Skeletal muscle cell (primary cell): ENCODE measurements around the gene MAGEL2.

Experiments used
- DNase-seq: peaks from one replicate; pipeline ENCODE4 v3.0.0-alpha.2; 2010; ENCODE audit warnings: low read depth
- H3K4me3 ChIP-seq: 2 replicates; pipeline ENCODE4 v1.5.1; 2011; ENCODE audit warnings: low read depth, mild to moderate bottlenecking, control low read depth, low read length, moderate library complexity

The MAGEL2 gene

GRCh38 chr15:23647421-23648370 lies at the start of gene MAGEL2:
MAGEL2 (minus strand) TSS chr15:23647867; CDS start chr15:23647742, 125 bp downstream.
- H3K4me3 ChIP-seq = peak within 1 kb of the TSS; percentile 50

GRCh38 chr15:23695282-23695681 lies 47.6 kb upstream of the MAGEL2 start:
- DNase-seq = no peak
- H3K4me3 ChIP-seq = no peak overlapping the region

More at GRCh38 chr15:23647421-23648370, at the start of gene MAGEL2:
- DNase-seq = no peak

- no peak for DNase-seq
- H3K4me3 ChIP-seq = no peak overlapping the region
Measured at GRCh38 chr15:23694592-23694991, 46.9 kb upstream of the MAGEL2 start.

GRCh38 chr15:23690450-23690852 lies 42.8 kb upstream of the MAGEL2 start:
- no peak overlapping the region for H3K4me3 ChIP-seq
- DNase-seq = peak; percentile 69

- no peak for DNase-seq
- H3K4me3 ChIP-seq = no peak overlapping the region
Measured at GRCh38 chr15:23690015-23690414, 42.3 kb upstream of the MAGEL2 start.

GRCh38 chr15:23687143-23687470 lies 39.4 kb upstream of the MAGEL2 start, which contains the start of gene NDN:
NDN (minus strand) TSS chr15:23687305; CDS start chr15:23687217, 88 bp downstream.
- DNase-seq = peak; percentile 10
- peak within 1 kb of the TSS; percentile 62 for H3K4me3 ChIP-seq

GRCh38 chr15:23686466-23687142 lies 38.9 kb upstream of the MAGEL2 start:
- DNase-seq = no peak
- peak overlapping the region; percentile 62 for H3K4me3 ChIP-seq

- DNase-seq = no peak
- no peak overlapping the region for H3K4me3 ChIP-seq
Measured at GRCh38 chr15:23671481-23671880, 23.8 kb upstream of the MAGEL2 start.

GRCh38 chr15:23670970-23671369 lies 23.3 kb upstream of the MAGEL2 start:
- no peak overlapping the region for H3K4me3 ChIP-seq
- DNase-seq = no peak

- no peak for DNase-seq
- H3K4me3 ChIP-seq = no peak overlapping the region
Measured at GRCh38 chr15:23663232-23663631, 15.6 kb upstream of the MAGEL2 start.

- no peak overlapping the region for H3K4me3 ChIP-seq
- DNase-seq = no peak
Measured at GRCh38 chr15:23648920-23649515, 1.4 kb upstream of the MAGEL2 start.

- H3K4me3 ChIP-seq = peak overlapping the region; percentile 50
- no peak for DNase-seq
Measured at GRCh38 chr15:23647001-23647295, 719 bp downstream of the MAGEL2 start.

- no peak for DNase-seq
- no peak overlapping the region for H3K4me3 ChIP-seq
Measured at GRCh38 chr15:23646165-23647000, 1.3 kb downstream of the MAGEL2 start.

GRCh38 chr15:23645371-23646164 lies 2.1 kb downstream of the MAGEL2 start:
- DNase-seq = no peak
- H3K4me3 ChIP-seq = no peak overlapping the region

- DNase-seq = no peak
- H3K4me3 ChIP-seq = no peak overlapping the region
Measured at GRCh38 chr15:23644829-23645228, 2.8 kb downstream of the MAGEL2 start.

GRCh38 chr15:23642413-23643044 lies 5.1 kb downstream of the MAGEL2 start:
- no peak overlapping the region for H3K4me3 ChIP-seq
- DNase-seq = no peak

GRCh38 chr15:23634181-23634580 lies 13.5 kb downstream of the MAGEL2 start:
- DNase-seq = no peak

GRCh38 chr15:23629234-23629805 lies 18.3 kb downstream of the MAGEL2 start:
- DNase-seq = no peak
- H3K4me3 ChIP-seq = no peak overlapping the region

More at GRCh38 chr15:23634181-23634580, 13.5 kb downstream of the MAGEL2 start:
- no peak overlapping the region for H3K4me3 ChIP-seq
